DND-41 (cell line): ENCODE measurements around the gene CACNA2D3.

ENCODE experiments used
- EZH2 ChIP-seq: IDR thresholded peaks from 3 replicates; pipeline ENCODE4 v1.6.1; 2012; ENCODE audit warnings: borderline replicate concordance, low read depth, mild to moderate bottlenecking, moderate library complexity, low read length, inconsistent platforms; ENCODE audit not compliant: severe bottlenecking
- TF ChIP-seq, protein P1 (sequence below): IDR thresholded peaks from 2 replicates; pipeline ENCODE4 v1.5.1; 2012; ENCODE audit warnings: borderline replicate concordance, low read length, moderate library complexity, mild to moderate bottlenecking; ENCODE audit not compliant: poor library complexity, severe bottlenecking; ENCODE audit errors: extremely low read depth

DNA sequence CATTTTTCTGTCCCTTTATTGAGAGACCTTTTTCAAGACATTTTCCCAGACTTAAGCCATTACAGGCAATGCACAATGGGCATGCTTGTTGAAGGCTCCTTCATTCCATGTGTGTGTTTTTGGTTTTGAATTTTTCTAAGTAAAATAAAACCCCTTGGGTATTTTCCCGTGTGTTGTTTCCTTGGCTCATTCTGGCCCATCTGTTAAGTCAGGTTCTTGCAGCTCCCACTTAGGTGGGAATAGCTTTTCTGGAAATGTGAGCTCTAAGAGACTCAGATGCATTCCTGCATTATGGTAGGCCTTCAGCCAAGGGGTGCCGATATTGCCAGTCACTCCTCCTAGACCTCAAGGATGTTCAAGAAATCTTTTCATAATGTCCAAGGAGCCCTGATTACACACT is 314.9 kb downstream of the CACNA2D3 start:
- TF ChIP-seq, protein P1, sequence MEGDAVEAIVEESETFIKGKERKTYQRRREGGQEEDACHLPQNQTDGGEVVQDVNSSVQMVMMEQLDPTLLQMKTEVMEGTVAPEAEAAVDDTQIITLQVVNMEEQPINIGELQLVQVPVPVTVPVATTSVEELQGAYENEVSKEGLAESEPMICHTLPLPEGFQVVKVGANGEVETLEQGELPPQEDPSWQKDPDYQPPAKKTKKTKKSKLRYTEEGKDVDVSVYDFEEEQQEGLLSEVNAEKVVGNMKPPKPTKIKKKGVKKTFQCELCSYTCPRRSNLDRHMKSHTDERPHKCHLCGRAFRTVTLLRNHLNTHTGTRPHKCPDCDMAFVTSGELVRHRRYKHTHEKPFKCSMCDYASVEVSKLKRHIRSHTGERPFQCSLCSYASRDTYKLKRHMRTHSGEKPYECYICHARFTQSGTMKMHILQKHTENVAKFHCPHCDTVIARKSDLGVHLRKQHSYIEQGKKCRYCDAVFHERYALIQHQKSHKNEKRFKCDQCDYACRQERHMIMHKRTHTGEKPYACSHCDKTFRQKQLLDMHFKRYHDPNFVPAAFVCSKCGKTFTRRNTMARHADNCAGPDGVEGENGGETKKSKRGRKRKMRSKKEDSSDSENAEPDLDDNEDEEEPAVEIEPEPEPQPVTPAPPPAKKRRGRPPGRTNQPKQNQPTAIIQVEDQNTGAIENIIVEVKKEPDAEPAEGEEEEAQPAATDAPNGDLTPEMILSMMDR = no peak
- TF ChIP-seq EZH2 = no peak
